Brain microvascular endothelial cell (primary cell): ENCODE data around the gene PRELID1.

Source experiments
- DNase-seq: peaks from one replicate; pipeline ENCODE4 v3.0.0-alpha.2; 2020
- H3K27ac ChIP-seq: fragments of 250-450 bp; sonication (Bioruptor Pico); 2 replicates; pipeline ENCODE4 v1.5.1; 2020; ENCODE audit warnings: mild to moderate bottlenecking, moderate library complexity
- H3K27me3 ChIP-seq: fragments of 250-450 bp; sonication (Bioruptor Pico); replicated peaks from 2 replicates; pipeline ENCODE4 v1.5.1; 2020; ENCODE audit warnings: mild to moderate bottlenecking
- H3K36me3 ChIP-seq: fragments of 250-450 bp; sonication (Bioruptor Pico); replicated peaks from 2 replicates; pipeline ENCODE4 v1.5.1; 2020; ENCODE audit warnings: mild to moderate bottlenecking
- H3K4me3 ChIP-seq: 2 replicates; pipeline ENCODE4 v1.5.1; 2011; ENCODE audit warnings: low read depth, mild to moderate bottlenecking, control low read depth, low read length, moderate library complexity
- in situ Hi-C: cut with HindIII; loops from 2 replicates; pipeline ENCODE4 v1.10.0; 2017; ENCODE audit warnings: low sequenced_read_pairs, low pct_ligation_motif_present
- TF ChIP-seq, protein P1 (sequence below): IDR thresholded peaks from 2 replicates; pipeline ENCODE4 v1.5.1; 2011; ENCODE audit warnings: low read depth, mild to moderate bottlenecking, moderate library complexity, low read length, control low read depth, inconsistent platforms; ENCODE audit errors: missing control alignments

PRELID1 gene

DNA sequence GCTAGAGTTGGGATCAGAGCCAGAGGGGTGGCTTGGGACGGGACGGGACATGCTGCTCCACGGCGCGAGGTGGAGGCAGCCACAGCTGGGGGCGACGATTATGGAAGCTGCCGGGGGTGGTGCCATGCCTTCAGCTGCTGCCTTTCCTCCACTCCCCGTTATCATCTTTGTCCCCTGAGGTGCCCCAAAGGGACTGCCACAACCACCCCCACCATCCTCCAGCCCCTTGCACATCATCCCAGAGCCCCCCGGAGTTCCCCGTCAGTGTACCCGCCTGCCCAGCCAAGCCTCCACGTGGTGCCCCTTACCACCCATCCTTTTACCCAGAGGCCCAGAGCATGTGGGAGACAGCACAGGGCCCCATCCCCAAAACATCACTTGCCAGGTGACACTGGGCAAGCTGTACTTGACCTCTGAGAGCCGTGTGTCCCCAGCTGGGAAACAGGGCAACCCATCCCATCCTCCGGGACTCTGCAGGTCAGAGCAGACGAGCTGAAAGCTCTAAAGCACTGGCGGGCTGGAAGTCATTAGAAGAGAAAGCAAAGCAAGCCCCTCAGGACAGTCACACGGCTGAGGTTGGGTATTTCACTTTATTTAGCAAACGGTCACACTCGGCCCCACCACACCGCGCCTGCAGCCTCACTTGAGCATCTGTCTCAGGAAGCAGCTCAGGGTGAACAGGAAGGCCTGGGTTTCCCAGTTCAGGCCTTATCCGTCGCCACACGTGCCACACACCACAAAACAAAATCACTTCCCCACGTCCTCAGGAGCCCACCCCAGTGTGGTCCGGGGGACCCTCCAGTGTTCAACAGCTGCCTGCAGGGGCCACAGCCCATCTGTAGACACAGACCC lies 27.6 kb downstream of the PRELID1 start:
- H3K27me3 ChIP-seq = no peaks in the 10 kb centered on the region
- TF ChIP-seq, protein P1, sequence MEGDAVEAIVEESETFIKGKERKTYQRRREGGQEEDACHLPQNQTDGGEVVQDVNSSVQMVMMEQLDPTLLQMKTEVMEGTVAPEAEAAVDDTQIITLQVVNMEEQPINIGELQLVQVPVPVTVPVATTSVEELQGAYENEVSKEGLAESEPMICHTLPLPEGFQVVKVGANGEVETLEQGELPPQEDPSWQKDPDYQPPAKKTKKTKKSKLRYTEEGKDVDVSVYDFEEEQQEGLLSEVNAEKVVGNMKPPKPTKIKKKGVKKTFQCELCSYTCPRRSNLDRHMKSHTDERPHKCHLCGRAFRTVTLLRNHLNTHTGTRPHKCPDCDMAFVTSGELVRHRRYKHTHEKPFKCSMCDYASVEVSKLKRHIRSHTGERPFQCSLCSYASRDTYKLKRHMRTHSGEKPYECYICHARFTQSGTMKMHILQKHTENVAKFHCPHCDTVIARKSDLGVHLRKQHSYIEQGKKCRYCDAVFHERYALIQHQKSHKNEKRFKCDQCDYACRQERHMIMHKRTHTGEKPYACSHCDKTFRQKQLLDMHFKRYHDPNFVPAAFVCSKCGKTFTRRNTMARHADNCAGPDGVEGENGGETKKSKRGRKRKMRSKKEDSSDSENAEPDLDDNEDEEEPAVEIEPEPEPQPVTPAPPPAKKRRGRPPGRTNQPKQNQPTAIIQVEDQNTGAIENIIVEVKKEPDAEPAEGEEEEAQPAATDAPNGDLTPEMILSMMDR = no peak
- in situ Hi-C loops = no loop called here
- H3K4me3 ChIP-seq = no peak overlapping the region
- no peak overlapping the region for H3K27ac ChIP-seq
- no peak for DNase-seq
- peaks cover 48% of the 10 kb centered on the region for H3K36me3 ChIP-seq

DNA sequence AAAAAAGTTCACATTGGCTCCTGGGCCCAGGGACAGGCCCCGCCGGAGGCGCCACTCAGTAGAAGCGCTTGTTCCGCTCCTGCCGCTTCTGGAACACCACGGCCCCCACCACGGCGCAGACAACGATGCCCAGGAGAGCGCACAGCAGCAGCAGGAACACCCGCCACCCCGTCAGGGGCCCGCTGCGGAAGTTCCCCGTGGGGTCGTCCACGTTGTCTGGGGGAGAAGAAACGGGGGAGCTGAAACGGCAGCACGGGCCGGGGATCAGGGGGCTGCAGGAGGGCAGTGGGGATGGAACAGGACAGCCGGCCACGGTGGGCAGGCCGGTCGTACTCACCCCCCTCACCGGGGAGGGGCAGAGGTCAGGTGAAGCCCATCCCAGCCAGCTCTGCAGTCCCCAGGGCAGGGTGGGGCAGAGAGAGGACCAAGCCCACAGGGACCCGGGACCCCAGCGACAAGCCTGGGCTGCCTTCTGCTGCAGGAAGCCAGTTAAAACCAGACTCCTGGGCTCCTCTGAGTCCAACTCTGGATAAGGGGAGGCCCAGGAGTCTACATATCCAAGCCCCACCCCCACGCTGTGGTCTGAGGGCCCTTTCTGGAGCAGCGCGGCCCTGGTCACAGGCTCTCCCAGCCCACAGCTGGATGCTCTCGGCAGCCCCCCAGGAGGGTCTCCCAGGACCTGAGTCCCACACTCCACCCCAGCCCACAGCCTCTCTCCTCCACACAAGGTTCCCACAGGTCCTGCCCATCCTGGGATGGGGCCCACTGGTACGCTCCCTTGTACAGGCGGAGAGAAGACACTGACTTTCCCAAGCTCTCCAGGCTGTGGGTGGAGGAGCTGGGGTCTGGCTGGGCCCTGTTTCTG lies 28.7 kb downstream of the PRELID1 start:
- in situ Hi-C loops = no loop called here
- Histone ChIP-seq H3K4me3 (no peak overlapping the region), H3K27ac (no peak overlapping the region), H3K36me3 (peaks cover 54% of the 10 kb centered on the region), H3K27me3 (no peaks in the 10 kb centered on the region)
- no peak for DNase-seq
- TF ChIP-seq, protein P1 = no peak

DNA sequence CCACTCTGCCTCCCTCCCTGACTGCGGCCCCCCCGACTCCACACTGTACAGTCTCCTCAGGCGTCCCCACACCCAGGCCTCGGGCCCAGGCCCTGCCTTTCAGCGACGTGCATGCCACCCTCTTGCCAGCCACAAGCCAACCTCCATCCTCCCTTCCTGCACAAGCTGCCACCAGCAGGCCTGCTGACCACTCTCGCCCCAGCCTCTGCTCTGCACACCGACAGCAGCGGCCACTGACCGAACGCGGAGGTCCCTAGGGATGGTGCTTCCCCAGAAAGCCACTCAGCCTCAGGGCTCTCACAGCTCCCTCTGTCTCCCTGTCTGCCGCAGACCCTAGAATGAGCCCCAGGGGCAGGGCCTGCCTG lies 29.3 kb downstream of the PRELID1 start:
- in situ Hi-C loops = no loop called here
- no peaks in the 10 kb centered on the region for H3K27me3 ChIP-seq
- no peak for DNase-seq
- H3K36me3 ChIP-seq = peaks cover 56% of the 10 kb centered on the region
- TF ChIP-seq, protein P1 = no peak
- H3K27ac ChIP-seq = no peak overlapping the region
- H3K4me3 ChIP-seq = no peak overlapping the region

DNA sequence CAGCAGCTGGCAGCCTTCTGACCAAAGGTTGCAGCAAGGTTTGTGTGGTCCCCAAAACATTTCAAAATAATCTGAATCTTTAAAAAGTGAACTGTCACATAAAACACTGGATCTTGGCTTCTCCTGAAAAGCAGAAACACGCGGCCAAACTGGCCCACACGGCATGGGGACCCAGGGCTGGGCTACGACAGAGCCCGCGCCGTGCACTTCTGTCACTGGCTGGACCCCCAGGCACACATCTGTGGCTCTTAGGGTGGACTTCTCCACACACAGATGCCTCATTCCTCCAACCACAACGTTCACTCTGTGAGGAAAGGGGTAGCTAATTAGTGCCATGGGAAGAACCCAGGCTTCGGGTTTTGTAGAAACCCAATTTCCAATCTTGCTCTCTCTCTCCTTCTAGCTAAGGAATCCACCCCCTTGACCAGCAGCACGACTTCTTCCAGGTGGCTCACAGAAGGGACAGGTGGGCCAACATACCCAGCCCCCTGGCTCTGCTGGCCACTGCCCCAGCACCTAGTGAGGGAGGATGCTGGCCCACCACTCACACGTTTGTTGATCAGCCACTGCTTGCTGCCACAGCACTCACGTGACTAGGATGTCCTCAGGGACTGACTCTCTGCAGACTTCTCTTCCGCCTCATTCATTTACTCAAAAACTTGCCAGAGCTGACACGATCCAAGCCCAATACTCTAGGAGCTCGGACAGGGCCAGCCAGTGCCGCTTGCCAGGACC lies 30.0 kb downstream of the PRELID1 start:
- Histone ChIP-seq H3K36me3 (peaks cover 56% of the 10 kb centered on the region), H3K4me3 (no peak overlapping the region), H3K27ac (no peak overlapping the region), H3K27me3 (no peaks in the 10 kb centered on the region)
- in situ Hi-C loops = no loop called here
- TF ChIP-seq, protein P1 = no peak
- no peak for DNase-seq

DNA sequence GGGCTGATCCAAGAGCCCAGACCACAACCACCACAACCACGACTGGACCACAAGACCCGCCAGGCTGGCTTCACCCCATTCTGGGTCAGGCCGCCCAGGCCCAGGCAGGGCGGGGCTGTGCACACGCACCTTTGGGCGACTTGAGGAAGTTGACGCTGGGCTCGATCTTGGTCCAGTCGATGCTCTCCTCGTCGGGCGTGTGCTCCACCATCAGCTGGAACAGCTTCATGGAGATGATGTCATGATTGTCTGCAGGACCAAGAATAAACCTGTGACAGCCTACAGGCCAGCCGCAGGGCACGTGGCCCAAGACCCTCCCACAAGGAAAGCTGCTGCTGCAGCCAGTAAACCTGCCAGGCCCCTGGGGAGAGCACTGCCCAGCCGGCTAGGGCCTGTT lies 30.6 kb downstream of the PRELID1 start:
- no peak for DNase-seq
- Histone ChIP-seq H3K4me3 (no peak overlapping the region), H3K27ac (no peak overlapping the region), H3K36me3 (peaks cover 56% of the 10 kb centered on the region), H3K27me3 (no peaks in the 10 kb centered on the region)
- in situ Hi-C loops = no loop called here
- TF ChIP-seq, protein P1 = no peak
